ENCODE results near the gene C19orf38. TPM values are rescaled to one million over a fixed set of nuclear protein-coding genes. Genes with fewer than 3 reads are reported as not detected.

The C19orf38 gene
- polyA plus RNA-seq, 1 donor from 2014 or later = not detected

Small RNA genes lying within 50 kb of the gene (small RNA-seq; reads per million reads assigned to genes)
- gene MIR199A1 (0 to 2.8 (median 1.1) reads per million in 3 experiments), gene MIR6793 (0.08 to 0.92 (median 0.68) reads per million in 3 experiments)

Other genes with a start within 250 kb of the C19orf38 start
- 50.0 and 55.7 TPM in 2 replicates for gene SLC44A2, start 222.9 kb upstream of the C19orf38 start, polyA plus RNA-seq
- 464 and 522 TPM in 2 replicates for gene ILF3, start 194.1 kb upstream of the C19orf38 start, polyA plus RNA-seq
- gene QTRT1, start 147.0 kb upstream of the C19orf38 start, polyA plus RNA-seq = 208 and 249 TPM in 2 replicates
- 31.4 and 34.8 TPM in 2 replicates for gene DNM2, start 130.3 kb upstream of the C19orf38 start, polyA plus RNA-seq
- 20.2 and 28.1 TPM in 2 replicates for gene TMED1, start 12.2 kb upstream of the C19orf38 start, polyA plus RNA-seq
- 22.3 and 37.9 TPM in 2 replicates for gene CARM1, start 23.1 kb downstream of the C19orf38 start, polyA plus RNA-seq
- gene YIPF2, start 80.2 kb downstream of the C19orf38 start, polyA plus RNA-seq = 101 and 109 TPM in 2 replicates
- 39.4 and 52.1 TPM in 2 replicates for gene TIMM29, start 80.4 kb downstream of the C19orf38 start, polyA plus RNA-seq
- gene SMARCA4, start 112.6 kb downstream of the C19orf38 start, polyA plus RNA-seq = 97.3 and 116 TPM in 2 replicates
- gene LDLR, start 241.0 kb downstream of the C19orf38 start, polyA plus RNA-seq = 23.2 and 26.4 TPM in 2 replicates

All from neural cell (in vitro differentiated cells).